K562 (cell line): ENCODE results near the gene CCDC15.

ENCODE experiments used
- GABPA ChIP-seq: fragments of 200-800 bp; sonication (Bioruptor generic); conservative IDR thresholded peaks from 2 replicates; pipeline ENCODE4 v1.6.1; 2016; ENCODE audit warnings: low read depth, missing genetic modification characterization, missing compliant biosample characterization
- POLR2A ChIP-seq: fragments of 450-650 bp; conservative IDR thresholded peaks from 2 replicates; pipeline ENCODE4 v1.6.1; 2016
- SMARCE1 ChIP-seq: fragments of 450-650 bp; IDR thresholded peaks from 2 replicates; pipeline ENCODE4 v1.7.1; 2016; ENCODE audit warnings: mild to moderate bottlenecking
- TAF7 ChIP-seq: fragments of 450-650 bp; IDR thresholded peaks from 2 replicates; pipeline ENCODE4 v1.6.1; 2016; ENCODE audit warnings: missing genetic modification characterization, missing compliant biosample characterization
- ZBTB8A ChIP-seq: fragments of 450-650 bp; IDR thresholded peaks from 2 replicates; pipeline ENCODE4 v1.6.1; 2018; ENCODE audit warnings: mild to moderate bottlenecking, moderate library complexity; ENCODE audit not compliant: partially characterized antibody
- ZNF24 ChIP-seq: fragments of 450-650 bp; IDR thresholded peaks from 2 replicates; pipeline ENCODE4 v1.6.1; 2016
- TF ChIP-seq, protein P1 (sequence below): fragments of 450-650 bp; IDR thresholded peaks from one replicate; pipeline ENCODE4 v1.6.1; 2018; ENCODE audit warnings: mild to moderate bottlenecking, moderate library complexity; ENCODE audit not compliant: partially characterized antibody

DNA sequence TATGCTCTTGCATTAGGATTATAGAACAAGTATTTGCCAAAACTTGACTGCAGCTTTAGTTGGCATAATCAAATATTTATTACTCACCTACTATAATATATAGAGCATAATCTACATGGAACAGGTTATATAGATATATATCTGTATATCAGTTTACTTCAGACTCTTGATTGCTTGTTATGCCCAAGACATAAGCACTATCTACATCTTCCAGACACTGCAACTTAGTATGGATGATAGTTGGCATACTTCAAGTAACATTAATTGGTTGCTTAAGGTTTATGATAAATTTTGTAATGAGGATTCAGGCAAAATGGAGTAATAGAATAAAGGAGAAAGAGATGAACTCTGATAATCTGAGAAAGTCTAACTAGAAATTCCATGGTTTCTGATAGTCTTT lies 1.0 kb downstream of the CCDC15 start:
- TF ChIP-seq ZBTB8A (no peak), POLR2A (no peak), SMARCE1 (no peak), ZNF24 (no peak), GABPA (tag) (no peak), TAF7 (tag) (no peak)
- TF ChIP-seq, protein P1, sequence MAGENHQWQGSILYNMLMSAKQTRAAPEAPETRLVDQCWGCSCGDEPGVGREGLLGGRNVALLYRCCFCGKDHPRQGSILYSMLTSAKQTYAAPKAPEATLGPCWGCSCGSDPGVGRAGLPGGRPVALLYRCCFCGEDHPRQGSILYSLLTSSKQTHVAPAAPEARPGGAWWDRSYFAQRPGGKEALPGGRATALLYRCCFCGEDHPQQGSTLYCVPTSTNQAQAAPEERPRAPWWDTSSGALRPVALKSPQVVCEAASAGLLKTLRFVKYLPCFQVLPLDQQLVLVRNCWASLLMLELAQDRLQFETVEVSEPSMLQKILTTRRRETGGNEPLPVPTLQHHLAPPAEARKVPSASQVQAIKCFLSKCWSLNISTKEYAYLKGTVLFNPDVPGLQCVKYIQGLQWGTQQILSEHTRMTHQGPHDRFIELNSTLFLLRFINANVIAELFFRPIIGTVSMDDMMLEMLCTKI, result no peak
